NCI-H1417 treated with DMSO at 0.1 percent for 48 hours (cell line): ENCODE measurements around the gene ARHGAP8.
"Not testable (repeated sequence)": the region's sequence is repeated elsewhere in the genome, so short reads cannot be mapped to it uniquely, and the experiment has no call there.

Experiments
- DNase-seq: peaks from one replicate; lab custom pipeline; 2025; lab: John Stamatoyannopoulos, UW

Gene ARHGAP8

GRCh38 chr22:44739666-44740065 is 12.7 kb upstream of the ARHGAP8 start:
- not testable (repeated sequence) for DNase-seq

- DNase-seq: no peak
Observed at GRCh38 chr22:44740307-44740706, 12.1 kb upstream of the ARHGAP8 start.

GRCh38 chr22:44741929-44742328 is 10.4 kb upstream of the ARHGAP8 start:
- DNase-seq: no peak

- no peak for DNase-seq
Observed at GRCh38 chr22:44743247-44743646, 9.1 kb upstream of the ARHGAP8 start.

- no peak for DNase-seq
Observed at GRCh38 chr22:44743804-44744211, 8.6 kb upstream of the ARHGAP8 start.

- DNase-seq: no peak
Observed at GRCh38 chr22:44745853-44746789, 6.3 kb upstream of the ARHGAP8 start.

GRCh38 chr22:44747784-44748127 is 4.6 kb upstream of the ARHGAP8 start:
- not testable (repeated sequence) for DNase-seq

GRCh38 chr22:44748524-44748923 is 3.9 kb upstream of the ARHGAP8 start:
- DNase-seq: no peak

- DNase-seq: no peak
Observed at GRCh38 chr22:44750481-44750880, 1.9 kb upstream of the ARHGAP8 start.

- no peak for DNase-seq
Observed at GRCh38 chr22:44753189-44754042, 1.0 kb downstream of the ARHGAP8 start.

- no peak for DNase-seq
Observed at GRCh38 chr22:44754998-44755397, 2.6 kb downstream of the ARHGAP8 start.

- no peak for DNase-seq
Observed at GRCh38 chr22:44755417-44755816, 3.0 kb downstream of the ARHGAP8 start.

GRCh38 chr22:44755956-44756361 is 3.6 kb downstream of the ARHGAP8 start:
- no peak for DNase-seq

GRCh38 chr22:44758344-44758973 is 6.1 kb downstream of the ARHGAP8 start:
- DNase-seq: no peak

- DNase-seq: no peak
Observed at GRCh38 chr22:44759001-44759400, 6.6 kb downstream of the ARHGAP8 start.

GRCh38 chr22:44759430-44760310 is 7.3 kb downstream of the ARHGAP8 start:
- DNase-seq: no peak

- DNase-seq: no peak
Observed at GRCh38 chr22:44760476-44760875, 8.1 kb downstream of the ARHGAP8 start.

- no peak for DNase-seq
Observed at GRCh38 chr22:44761025-44761424, 8.7 kb downstream of the ARHGAP8 start.

GRCh38 chr22:44764373-44764772 is 12.0 kb downstream of the ARHGAP8 start:
- no peak for DNase-seq

GRCh38 chr22:44764974-44765373 is 12.6 kb downstream of the ARHGAP8 start:
- no peak for DNase-seq

- DNase-seq: no peak
Observed at GRCh38 chr22:44765571-44766285, 13.4 kb downstream of the ARHGAP8 start.
